Loucy (cell line): ENCODE measurements around the gene RAP1GDS1.
"Not testable (repeated sequence)": the region's sequence is repeated elsewhere in the genome, so short reads cannot be mapped to it uniquely, and the experiment has no call there.

Experiments used
- H2AFZ ChIP-seq: fragments of 200-600 bp; sonication (generic); 2 replicates; pipeline ENCODE4 v1.6.0; 2016; ENCODE audit warnings: antibody characterized with exemption, mild to moderate bottlenecking, low read length, moderate library complexity
- H3F3A ChIP-seq: fragments of 200-600 bp; 2 replicates; pipeline ENCODE4 v1.6.0; 2016; ENCODE audit warnings: antibody characterized with exemption, low read depth, mild to moderate bottlenecking
- H3K27me3 ChIP-seq: fragments of 200-600 bp; sonication (generic); 2 replicates; pipeline ENCODE4 v1.6.1; 2014; ENCODE audit warnings: low read length, mild to moderate bottlenecking; ENCODE audit not compliant: insufficient read depth, poor library complexity, severe bottlenecking
- H3K36me3 ChIP-seq: fragments of 200-600 bp; sonication (generic); 2 replicates; pipeline ENCODE4 v1.6.1; 2016; ENCODE audit warnings: low read length; ENCODE audit not compliant: insufficient read depth
- H3K4me1 ChIP-seq: fragments of 200-600 bp; sonication (generic); 2 replicates; pipeline ENCODE4 v1.5.1; 2014; ENCODE audit warnings: low read length, mild to moderate bottlenecking; ENCODE audit not compliant: insufficient read depth, poor library complexity, severe bottlenecking
- H3K4me2 ChIP-seq: fragments of 200-600 bp; sonication (generic); 2 replicates; pipeline ENCODE4 v1.6.0; 2014; ENCODE audit warnings: antibody characterized with exemption, low read length, low read depth, mild to moderate bottlenecking; ENCODE audit not compliant: poor library complexity, severe bottlenecking
- H3K4me3 ChIP-seq: fragments of 200-600 bp; sonication (generic); 2 replicates; pipeline ENCODE4 v1.5.1; 2014; ENCODE audit warnings: low read length, mild to moderate bottlenecking, mixed read lengths; ENCODE audit not compliant: poor library complexity, severe bottlenecking
- H3K79me2 ChIP-seq: fragments of 200-600 bp; sonication (generic); 2 replicates; pipeline ENCODE4 v1.6.1; 2014; ENCODE audit warnings: low read length; ENCODE audit not compliant: insufficient read depth
- H3K9ac ChIP-seq: fragments of 200-600 bp; sonication (generic); 2 replicates; pipeline ENCODE4 v1.6.0; 2014; ENCODE audit warnings: mild to moderate bottlenecking, low read depth, low read length, moderate library complexity; ENCODE audit not compliant: poor library complexity, severe bottlenecking
- H3K9me2 ChIP-seq: fragments of 200-600 bp; sonication (generic); replicated peaks from 2 replicates; pipeline ENCODE4 v1.6.1; 2016; ENCODE audit warnings: low read depth, low read length, mixed read lengths
- H3K9me3 ChIP-seq: fragments of 200-600 bp; sonication (generic); 2 replicates; pipeline ENCODE4 v1.6.1; 2014; ENCODE audit warnings: mild to moderate bottlenecking, antibody characterized with exemption, low read length, low read depth; ENCODE audit not compliant: insufficient read depth
- H4K20me1 ChIP-seq: fragments of 200-600 bp; sonication (generic); 2 replicates; pipeline ENCODE4 v1.6.0; 2014; ENCODE audit warnings: antibody characterized with exemption, low read length, mild to moderate bottlenecking; ENCODE audit not compliant: insufficient read depth, poor library complexity, severe bottlenecking
- CTCF ChIP-seq: fragments of 200-600 bp; sonication (generic); conservative IDR thresholded peaks from 2 replicates; pipeline ENCODE4 v1.5.1; 2014; ENCODE audit warnings: mild to moderate bottlenecking, antibody characterized with exemption, low read length
- EZH2phosphoT487 ChIP-seq: fragments of 200-600 bp; IDR thresholded peaks from 2 replicates; pipeline ENCODE4 v1.6.1; 2018; ENCODE audit warnings: antibody characterized with exemption, mild to moderate bottlenecking, moderate library complexity, borderline replicate concordance

The RAP1GDS1 gene

GRCh38 chr4:98406819-98407218, 145.6 kb downstream of the RAP1GDS1 start:
- TF ChIP-seq EZH2phosphoT487, result no peak
- no peak for TF ChIP-seq CTCF

GRCh38 chr4:98411731-98412130, 150.5 kb downstream of the RAP1GDS1 start:
- Histone ChIP-seq H3K9ac (no peak overlapping the region), H3K27me3 (no peaks in the 10 kb centered on the region), H3K36me3 (peaks cover 17% of the 10 kb centered on the region; the same call in 1 of the 2 replicates), H3F3A (0 out of 2 replicates have a peak, but pooled peaks cover 2% of the 10 kb centered on the region), H4K20me1 (no peaks in the 10 kb centered on the region), H3K9me3 (no peaks in the 10 kb centered on the region), H2AFZ (no peak overlapping the region), H3K4me1 (peaks cover 2% of the 10 kb centered on the region), H3K9me2 (no peaks in the 10 kb centered on the region), H3K4me2 (no peak overlapping the region), H3K4me3 (no peak overlapping the region), H3K79me2 (no peaks in the 10 kb centered on the region)
- TF ChIP-seq CTCF (no peak), EZH2phosphoT487 (no peak)

More at GRCh38 chr4:98406819-98407218, 145.6 kb downstream of the RAP1GDS1 start:
- H3K79me2 ChIP-seq, result no peaks in the 10 kb centered on the region
- no peak overlapping the region for H2AFZ ChIP-seq
- 0 out of 2 replicates have a peak, but pooled peaks cover 2% of the 10 kb centered on the region for H3F3A ChIP-seq
- H4K20me1 ChIP-seq, result no peaks in the 10 kb centered on the region
- no peak overlapping the region for H3K9ac ChIP-seq
- H3K4me1 ChIP-seq, result peaks cover 2% of the 10 kb centered on the region
- H3K36me3 ChIP-seq, result peaks cover 5% of the 10 kb centered on the region; the same call in 1 of the 2 replicates
- no peaks in the 10 kb centered on the region for H3K9me2 ChIP-seq
- no peak overlapping the region for H3K4me2 ChIP-seq
- H3K4me3 ChIP-seq, result no peak overlapping the region
- H3K27me3 ChIP-seq, result no peaks in the 10 kb centered on the region
- no peaks in the 10 kb centered on the region for H3K9me3 ChIP-seq

- no peaks in the 10 kb centered on the region for H4K20me1 ChIP-seq
- no peaks in the 10 kb centered on the region for H3K9me2 ChIP-seq
- no peak overlapping the region for H3K4me2 ChIP-seq
- no peaks in the 10 kb centered on the region for H3F3A ChIP-seq
- no peaks in the 10 kb centered on the region for H3K4me1 ChIP-seq
- H3K36me3 ChIP-seq, result peaks cover 50% of the 10 kb centered on the region
- no peak overlapping the region for H3K4me3 ChIP-seq
- no peak for TF ChIP-seq CTCF
- no peak for TF ChIP-seq EZH2phosphoT487
- no peaks in the 10 kb centered on the region for H3K79me2 ChIP-seq
- H3K9me3 ChIP-seq, result no peaks in the 10 kb centered on the region
- no peaks in the 10 kb centered on the region for H3K27me3 ChIP-seq
- H2AFZ ChIP-seq, result no peak overlapping the region
- H3K9ac ChIP-seq, result no peak overlapping the region
Measured at GRCh38 chr4:98416844-98417243, 155.7 kb downstream of the RAP1GDS1 start.

GRCh38 chr4:98420151-98420550, 159.0 kb downstream of the RAP1GDS1 start:
- H3K36me3 ChIP-seq, result peaks cover 68% of the 10 kb centered on the region
- not testable (repeated sequence) for H3K27me3 ChIP-seq, H3F3A ChIP-seq

More at GRCh38 chr4:98420151-98420550, 159.0 kb downstream of the RAP1GDS1 start:
- H2AFZ ChIP-seq, H4K20me1 ChIP-seq, H3K4me2 ChIP-seq, H3K4me1 ChIP-seq, H3K4me3 ChIP-seq, H3K9ac ChIP-seq, H3K9me2 ChIP-seq, H3K9me3 ChIP-seq, H3K79me2 ChIP-seq: not testable (repeated sequence)
